Hypothalamus (tissue), 51 donors: ENCODE results near the gene PRDM16.

Experiments used
- DNase-seq, 51 donors: peaks; one replicate each; lab custom pipeline; 2025; lab: John Stamatoyannopoulos, UW

Gene PRDM16

DNA sequence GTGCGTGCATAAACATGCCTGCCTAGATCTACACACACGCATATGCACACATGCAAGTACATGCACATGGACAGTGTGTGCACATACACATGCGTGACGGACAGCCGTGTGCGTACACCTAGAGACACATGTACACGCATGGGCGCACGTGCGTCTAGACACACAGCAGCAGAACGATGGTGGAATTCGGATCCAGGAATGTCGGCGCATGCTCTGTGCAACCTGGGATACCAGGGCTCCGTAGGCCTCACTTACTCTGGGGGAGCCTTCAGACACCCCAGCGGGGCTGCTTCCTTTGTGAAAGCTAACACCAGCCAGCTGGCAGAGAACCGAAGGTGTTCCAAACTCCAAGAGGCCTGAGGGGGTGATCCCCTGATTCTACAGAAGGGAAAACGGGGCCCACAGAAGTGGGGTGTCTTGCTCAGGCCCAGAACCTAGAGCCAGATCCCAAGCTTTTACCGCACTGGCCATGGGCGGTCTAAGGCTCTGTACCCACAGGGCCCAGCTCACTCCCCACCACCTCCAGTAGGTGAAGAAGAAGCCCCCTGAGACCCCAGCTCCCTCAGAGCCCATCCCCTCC lies 358.0 kb downstream of the PRDM16 start:
- no peak for DNase-seq

DNA sequence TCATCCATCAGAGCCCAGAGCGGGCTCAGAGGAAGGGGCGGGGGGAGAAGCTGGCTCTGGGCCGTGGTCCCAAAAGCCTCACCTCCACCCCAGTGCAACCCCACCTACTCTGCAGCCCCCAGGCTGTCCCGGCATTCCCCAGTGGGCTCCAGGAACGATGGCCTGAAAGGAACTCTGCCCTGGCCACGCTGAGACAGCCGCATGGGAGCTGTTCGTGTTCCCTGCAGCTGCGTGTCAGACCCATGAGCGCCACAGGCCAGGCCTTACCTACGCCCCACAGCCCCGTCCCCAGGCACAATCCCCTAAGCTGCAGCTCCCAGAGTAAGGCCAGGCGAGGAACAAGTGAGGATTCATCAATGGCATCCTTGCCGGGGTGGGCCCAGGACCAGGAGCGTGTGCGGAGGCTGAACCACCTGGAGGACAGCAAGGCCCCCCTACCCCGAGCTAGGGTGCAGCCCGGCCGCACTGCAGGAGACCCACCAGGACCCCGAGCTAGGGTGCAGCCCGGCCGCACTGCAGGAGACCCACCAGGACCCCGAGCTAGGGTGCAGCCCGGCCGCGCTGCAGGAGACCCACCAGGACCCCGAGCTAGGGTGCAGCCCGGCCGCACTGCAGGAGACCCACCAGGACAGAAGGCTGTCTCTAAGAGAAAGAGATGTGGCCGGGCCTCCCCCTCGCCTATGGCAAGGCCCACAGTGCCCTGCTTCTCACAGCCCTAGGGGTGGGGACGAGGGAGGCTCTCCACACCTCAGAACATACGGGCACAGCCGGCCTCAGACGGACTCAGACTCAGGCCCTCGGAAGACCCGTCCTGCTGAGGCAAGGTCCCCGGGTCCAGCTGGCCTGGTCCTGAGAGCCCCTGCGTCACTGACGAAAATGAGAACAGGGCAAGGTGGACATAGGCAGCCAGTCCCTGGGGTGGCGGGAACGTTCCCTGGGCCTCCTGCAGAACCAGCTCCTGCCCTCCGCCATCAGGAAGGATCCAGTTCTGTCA lies 359.0 kb downstream of the PRDM16 start:
- no peak for DNase-seq

DNA sequence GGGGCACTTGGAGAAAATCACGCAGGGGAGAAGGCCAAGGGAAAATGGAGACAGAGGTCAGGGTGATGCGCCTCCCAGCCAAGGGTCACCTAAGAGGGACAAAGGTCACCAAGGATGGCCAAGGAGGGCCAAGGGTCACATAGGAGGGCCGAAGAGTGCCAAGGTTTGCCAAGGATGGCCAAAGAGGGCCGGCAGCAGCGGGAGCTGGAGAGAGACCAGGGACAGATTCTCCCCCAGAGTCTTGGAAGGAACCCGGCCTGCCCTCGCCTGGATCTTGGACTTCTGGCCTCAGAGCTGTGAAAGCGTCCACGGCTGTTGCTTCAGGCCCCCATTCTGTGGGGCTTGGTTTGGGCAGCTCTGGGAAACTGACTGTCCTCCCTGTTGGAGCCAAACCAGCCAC lies 359.9 kb downstream of the PRDM16 start:
- no peak for DNase-seq

DNA sequence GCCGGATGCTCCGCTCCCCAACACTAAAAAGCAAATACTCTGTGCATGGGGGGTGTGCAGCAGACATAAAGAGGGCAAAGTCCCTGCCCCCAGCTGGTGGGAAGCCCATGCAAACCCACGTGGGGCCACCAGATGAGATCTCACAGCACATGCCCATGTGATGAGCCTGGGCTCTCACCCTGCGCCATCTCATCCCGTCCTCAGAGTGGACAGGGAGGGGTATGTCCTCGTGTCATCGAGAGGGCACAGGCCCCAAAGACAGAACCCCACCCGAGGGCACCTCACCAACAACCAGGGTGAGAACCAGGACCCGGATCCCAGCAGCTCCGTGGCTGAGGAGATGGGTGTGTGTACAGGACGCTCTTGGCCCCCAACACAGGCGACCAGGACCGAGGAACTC lies 360.3 kb downstream of the PRDM16 start:
- DNase-seq, result no peak

DNA sequence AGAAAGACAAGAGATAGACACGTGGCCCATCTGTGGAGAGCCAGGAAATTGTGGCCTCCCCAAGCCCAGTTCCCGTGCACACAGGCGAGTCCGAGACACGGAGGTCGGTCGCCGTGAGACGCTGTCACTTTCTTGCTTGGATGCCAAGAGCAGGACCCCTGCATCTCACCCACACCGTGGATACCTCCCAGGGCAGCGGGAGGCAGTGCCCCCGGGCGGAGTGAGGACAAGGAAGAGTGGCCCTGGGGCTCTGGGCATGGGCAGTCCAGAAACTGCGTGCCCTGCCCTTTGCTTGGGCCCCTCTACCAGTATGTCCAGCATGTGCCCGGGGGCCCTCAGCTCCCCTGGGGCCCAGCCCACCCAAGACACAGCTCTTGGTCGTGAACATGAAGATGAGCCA lies 360.8 kb downstream of the PRDM16 start:
- no peak for DNase-seq

DNA sequence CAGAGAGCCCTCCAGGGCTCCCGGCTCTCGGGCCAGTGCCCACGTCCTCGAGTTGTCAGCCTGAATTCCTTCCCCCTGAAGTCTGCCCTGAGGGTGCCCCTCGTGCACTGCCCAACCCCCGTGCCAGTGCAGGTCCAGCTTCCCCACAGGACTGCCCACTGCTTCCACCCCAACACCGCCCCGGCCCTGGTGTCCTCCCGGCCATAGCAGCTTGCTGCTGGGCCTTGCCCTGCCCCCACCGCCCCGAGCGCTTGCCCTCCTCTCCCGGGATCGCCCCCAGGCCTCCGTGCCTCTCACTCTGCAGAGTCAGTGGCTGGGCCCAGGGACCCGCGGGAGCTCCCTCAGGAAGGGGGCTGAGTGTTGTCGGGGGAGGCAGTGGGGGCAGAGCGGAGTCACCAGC lies 361.4 kb downstream of the PRDM16 start:
- DNase-seq, result no peak

DNA sequence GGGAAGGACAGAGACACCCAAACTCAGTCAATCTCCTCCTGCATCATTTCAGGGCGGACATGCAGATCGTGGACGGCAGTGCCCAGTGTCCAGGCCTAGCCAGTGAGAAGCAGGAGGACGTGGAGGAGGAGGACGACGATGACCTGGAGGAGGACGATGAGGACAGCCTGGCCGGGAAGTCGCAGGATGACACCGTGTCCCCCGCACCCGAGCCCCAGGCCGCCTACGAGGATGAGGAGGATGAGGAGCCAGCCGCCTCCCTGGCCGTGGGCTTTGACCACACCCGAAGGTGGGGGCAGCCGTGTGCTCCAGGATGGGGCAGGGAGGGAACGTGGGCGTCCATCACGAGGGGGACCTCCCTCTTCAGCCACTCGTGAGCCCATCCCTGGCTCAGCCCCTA lies 361.8 kb downstream of the PRDM16 start:
- DNase-seq, result no peak

DNA sequence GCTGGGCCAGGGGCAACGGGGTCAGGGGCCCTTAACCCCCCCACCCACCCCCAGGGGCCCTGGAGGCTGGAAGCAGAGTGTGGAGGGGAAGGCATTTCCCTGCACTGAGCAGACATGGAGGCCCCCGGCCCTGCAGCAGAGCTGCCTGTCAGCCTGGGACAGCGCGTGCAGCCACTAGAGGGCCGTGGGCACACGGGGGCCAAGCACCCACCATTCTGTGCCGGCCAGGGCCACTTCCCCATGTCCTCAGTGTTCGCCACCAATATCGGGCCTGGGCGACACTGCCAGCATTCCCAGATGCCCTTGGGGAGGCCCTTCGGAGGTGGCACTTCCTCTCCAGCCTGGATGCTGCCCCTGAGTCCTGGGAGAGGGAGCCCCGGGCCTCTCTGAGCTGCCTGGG lies 362.3 kb downstream of the PRDM16 start:
- DNase-seq, result peak in 1 of 51 donors; percentile 20

DNA sequence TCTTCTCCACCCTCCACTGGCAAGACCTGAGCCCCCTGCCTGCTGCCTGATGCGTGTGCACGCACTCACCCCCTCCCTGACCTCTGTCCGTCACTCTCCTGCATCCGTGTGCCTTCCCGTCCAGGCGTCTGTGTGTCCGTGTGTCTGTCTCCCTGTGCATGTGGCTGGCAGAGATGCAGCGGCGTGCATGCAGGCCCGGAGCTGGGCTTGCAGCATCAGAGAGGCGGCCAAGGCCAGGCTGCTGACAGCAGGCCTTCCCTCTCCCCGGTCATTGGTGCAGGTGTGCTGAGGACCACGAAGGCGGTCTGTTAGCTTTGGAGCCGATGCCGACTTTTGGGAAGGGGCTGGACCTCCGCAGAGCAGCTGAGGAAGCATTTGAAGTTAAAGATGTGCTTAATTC lies 362.7 kb downstream of the PRDM16 start:
- DNase-seq, result no peak

DNA sequence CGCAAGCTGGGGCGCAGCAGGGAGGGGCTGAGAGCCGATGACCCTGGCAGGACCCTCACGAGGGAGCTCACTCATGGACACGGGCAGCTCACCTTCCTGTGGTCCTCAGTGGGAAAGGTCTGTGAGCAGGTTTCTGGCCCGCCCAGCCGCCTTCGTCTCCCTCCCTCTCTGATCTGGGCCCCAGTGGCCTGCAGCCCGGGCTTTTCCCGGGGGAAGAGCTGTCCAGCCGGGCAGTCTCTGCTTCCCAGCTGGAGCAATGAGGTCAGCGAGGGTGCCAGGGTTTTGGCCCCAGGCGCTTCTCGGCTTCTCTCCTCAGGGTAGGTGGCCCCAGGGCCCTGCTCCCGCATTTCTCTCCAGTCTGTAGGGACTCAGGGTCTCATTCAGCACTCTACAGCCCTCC lies 363.3 kb downstream of the PRDM16 start:
- no peak for DNase-seq

DNA sequence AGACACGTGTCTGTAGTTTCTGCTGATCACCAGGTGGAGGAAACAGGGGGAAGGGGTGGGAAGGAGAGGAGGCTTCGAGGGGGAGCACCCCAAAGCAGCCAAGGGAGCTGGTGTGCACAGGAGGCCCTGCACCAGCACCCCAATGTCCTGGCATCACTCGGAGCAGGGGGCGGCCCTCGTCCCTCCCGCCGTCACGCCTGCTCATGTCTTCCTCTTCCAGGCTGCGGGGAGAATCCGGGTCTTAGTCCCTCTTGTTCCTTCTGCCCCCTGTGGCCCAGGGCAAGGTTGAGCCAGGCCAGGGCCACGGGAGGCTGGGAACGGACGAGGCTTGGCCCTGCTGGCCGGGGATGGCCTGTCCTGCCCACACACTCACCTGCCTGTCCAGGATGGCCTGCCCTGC lies 364.1 kb downstream of the PRDM16 start:
- no peak for DNase-seq

DNA sequence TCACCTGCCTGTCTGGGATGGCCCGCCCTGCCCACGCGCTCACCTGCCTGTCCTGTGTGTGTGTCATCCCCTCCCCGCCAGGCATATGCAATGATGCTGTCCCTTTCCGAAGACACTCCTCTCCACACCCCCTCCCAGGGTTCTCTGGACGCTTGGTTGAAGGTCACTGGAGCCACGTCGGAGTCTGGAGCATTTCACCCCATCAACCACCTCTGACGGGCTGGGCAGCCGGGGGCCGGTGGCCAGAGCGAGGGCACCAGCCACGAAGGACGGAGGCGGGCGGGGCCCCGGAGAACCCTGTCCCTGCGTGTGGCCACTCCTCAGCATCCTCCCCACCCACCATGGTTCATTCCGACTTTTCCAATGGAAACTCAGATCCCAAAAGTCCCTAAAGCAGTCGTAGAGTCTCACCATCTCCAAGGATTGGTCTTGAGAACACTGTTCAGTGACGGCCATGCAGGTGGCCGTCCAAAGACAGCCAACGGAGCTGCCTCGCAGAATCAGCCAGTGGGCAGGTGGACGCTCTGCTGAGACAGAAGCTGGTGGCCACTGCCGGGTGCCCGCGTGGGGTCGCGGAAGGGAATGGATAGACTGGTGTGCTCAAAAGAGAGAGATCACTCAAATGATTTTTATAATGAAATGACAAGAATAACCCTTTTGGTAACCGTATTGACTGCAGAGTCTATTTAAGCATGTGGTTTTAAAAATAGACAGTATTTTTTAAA lies 364.8 kb downstream of the PRDM16 start:
- DNase-seq, result no peak

DNA sequence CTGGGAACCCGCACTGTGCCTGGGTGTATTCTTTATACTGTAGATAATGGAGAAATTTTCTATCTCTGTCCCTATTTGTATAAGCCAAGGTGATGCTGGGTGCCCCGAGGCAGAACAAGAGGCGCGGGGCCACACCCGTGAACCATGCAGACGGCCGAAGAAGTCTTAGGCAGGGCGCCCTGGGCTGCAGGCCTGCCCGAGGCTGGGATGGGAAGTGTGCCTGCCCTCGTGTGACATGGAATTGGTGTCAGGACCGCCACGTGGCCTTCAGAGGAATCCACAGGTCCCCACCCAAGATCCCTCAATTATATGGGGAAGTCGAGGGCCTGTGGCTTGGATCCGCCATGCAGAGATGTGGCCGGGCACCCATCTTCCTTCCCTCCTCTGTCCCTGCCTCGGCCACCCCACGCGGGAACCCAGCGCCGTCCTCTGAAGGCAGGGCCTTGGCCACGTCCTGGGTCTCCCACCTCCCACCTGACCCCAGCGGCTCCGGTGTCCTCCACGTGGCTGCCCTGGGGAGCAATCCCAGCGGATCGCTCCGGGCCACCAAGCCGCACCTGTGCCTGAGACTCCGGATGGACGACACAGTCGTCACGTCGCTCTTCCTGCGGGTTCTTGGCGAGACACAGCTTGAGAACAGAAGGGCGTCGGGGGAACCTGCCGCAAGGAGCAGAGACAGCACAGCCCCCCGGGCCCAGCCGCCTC lies 365.6 kb downstream of the PRDM16 start:
- DNase-seq, result no peak

DNA sequence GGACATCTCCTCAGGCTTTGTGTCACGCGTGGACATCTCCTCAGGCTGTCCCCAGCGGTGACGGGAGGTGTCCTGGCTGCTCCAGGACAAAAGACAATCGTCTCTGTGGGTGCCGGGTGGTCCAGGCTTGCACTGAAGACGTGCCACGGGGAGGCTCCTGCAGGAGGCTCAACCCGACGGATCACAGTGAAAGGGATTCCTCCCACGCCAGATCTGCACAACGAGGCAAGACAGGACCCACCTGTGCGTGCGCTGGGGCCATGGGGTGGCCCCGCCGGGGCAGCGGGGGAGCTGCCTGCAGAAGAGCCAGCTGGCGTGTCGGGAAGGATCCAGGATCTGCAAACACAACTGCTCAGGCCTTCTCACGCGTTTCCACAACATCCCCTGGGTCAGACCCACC lies 366.7 kb downstream of the PRDM16 start:
- DNase-seq, result no peak

DNA sequence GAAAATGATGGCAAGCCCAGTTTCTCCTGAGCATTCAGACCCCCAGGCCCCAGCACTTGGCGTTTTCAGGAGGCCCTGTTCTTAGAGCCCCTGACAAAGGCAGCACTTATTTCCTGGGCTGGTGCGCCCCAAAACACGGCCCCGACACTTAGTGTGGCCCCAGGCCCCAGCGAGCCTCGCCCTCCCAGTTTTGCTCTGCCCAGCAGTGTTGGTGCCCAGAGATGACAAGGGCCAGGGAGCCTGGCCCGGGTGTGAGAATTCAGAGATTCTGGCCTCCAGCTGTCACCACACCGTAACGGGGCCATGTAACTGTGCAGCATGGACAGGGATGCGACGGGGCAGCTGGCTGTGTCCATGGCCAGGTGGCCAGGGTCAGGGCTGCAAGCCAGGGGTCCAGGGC lies 367.4 kb downstream of the PRDM16 start:
- DNase-seq, result no peak

DNA sequence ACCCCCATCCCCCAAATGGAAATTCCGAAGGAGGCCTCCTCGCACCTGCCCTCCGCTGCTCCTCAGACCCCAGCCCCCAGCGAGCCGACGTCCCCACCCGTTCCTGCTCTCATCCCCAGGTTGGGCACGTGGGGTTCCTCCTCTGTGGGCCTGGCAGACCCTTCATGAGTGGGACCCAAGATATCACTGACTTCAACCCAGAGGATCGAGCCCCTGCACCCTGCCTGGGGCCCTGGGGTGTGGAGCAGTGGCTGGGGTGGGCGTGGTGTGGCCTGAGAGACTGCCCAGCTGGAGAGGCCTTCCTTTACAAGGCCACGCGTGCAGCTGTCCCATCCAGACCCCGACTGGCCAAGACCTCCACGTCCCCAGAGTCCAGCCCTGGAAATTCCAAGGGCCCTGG lies 367.9 kb downstream of the PRDM16 start:
- DNase-seq, result no peak

DNA sequence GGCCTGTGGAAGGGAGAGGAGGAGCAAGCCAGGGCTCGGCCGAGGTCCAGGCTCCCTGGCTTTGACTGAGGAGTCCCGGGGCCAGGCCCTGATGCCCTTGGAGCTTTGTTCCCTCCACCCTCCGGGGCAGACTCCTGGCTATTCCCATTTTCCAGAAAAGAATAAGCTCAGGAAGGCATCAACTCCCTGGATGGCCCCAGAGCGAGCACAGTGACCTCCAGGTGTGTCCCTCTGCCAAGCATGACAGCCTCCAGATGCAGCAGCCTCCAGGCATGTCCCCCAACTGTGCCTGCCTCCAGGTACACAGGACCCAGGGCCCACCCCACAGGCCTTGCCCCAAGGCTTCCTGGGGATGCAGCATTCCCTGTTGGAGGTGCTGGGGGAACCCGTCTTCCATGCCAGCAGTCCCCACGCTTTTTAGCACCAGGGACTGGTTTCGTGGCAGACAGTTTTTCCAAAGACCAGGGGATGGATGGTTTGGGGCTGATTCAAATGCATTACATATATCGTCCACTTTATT lies 369.7 kb downstream of the PRDM16 start:
- no peak for DNase-seq

DNA sequence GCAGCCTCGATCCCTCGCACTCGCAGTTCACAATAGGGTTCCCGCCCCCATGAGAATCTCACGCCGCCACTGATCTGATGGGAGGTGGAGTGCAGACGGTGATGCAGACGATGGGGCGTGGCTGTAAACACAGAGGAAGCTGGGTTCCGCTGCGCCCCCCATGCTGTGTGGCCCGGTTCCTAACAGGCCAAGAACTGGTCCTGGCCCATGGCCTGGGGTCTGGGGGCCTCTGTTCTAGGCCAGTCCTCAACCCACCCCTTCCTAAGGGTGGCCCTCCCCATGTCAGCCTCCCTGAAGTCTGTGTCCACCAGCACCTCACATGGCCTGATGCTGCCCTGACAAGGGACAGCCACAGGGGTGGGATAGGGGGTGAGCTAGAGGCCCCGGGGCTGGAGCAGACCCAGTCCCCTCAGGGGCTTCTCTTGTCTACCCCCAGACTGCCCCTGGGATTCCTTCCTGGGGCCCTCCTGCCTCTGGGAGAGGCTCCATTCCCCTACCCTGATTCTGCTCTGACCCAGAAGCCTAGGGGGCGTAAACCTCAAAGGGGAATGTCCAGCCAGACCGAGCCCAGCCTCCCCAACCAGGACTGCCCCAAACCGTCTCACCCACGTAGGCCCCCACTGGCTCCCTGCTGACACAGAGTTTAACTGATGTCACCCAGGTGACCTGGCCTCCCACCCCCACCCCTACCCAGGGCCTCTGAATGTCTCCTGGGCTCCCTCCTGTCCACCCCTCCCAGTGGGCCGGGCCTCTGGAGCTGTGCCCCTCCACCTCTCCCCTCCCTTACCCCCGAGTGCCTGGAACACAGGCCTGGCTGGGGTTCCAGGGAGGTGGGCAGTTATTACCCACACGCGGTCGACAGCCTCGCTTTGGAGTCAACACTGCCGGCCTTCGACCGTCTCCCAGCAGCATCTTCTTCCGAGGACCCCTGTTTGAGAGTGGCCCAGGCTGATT lies 370.6 kb downstream of the PRDM16 start:
- no peak for DNase-seq

DNA sequence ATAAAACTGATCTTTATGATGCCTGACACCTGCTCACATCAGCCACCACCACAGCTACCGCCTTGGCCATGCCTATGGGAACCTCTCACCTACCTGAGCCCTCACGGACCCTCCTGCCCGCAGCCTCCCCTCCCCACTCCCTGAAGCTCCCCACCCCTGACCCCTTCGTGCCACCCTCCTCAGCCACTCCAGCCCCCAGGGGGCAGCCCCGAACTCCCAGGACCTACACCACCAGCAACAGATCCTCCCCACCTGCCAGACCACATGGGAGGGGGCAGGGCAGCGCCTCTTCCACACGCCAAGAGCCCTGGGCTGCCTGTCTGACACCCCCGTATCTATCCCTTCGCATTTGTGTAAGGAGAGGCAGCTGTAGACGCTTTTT lies 371.3 kb downstream of the PRDM16 start:
- DNase-seq, result no peak
